GM21619 (cell line): ENCODE measurements around the gene FAM110A.

Experiments used
- ATAC-seq: cut with Tn5 transposase; IDR thresholded peaks from one replicate; pipeline ENCODE4 v1.9.1; 2021; ENCODE audit not compliant: unreplicated experiment

The FAM110A gene

GRCh38 chr20:870758-871157 lies 37.2 kb downstream of the FAM110A start:
- no peak for ATAC-seq

- ATAC-seq: no peak
Observed at GRCh38 chr20:871436-871835, 37.9 kb downstream of the FAM110A start.

- ATAC-seq: no peak
Observed at GRCh38 chr20:871948-872347, 38.4 kb downstream of the FAM110A start.

GRCh38 chr20:872855-873520 lies 39.5 kb downstream of the FAM110A start:
- no peak for ATAC-seq

- ATAC-seq: no peak
Observed at GRCh38 chr20:873875-874607, 40.5 kb downstream of the FAM110A start.

GRCh38 chr20:875115-875514 lies 41.6 kb downstream of the FAM110A start:
- ATAC-seq: no peak

GRCh38 chr20:877814-878213 lies 44.3 kb downstream of the FAM110A start:
- ATAC-seq: no peak

- no peak for ATAC-seq
Observed at GRCh38 chr20:878511-879307, 45.2 kb downstream of the FAM110A start.

GRCh38 chr20:879626-880025 lies 46.1 kb downstream of the FAM110A start:
- ATAC-seq: no peak

GRCh38 chr20:881051-881782 lies 47.7 kb downstream of the FAM110A start:
- ATAC-seq: no peak

GRCh38 chr20:881783-882144 lies 48.2 kb downstream of the FAM110A start:
- no peak for ATAC-seq

GRCh38 chr20:884983-885952 lies 51.8 kb downstream of the FAM110A start:
- no peak for ATAC-seq

- ATAC-seq: no peak
Observed at GRCh38 chr20:887137-887536, 53.6 kb downstream of the FAM110A start.

GRCh38 chr20:888057-888456 lies 54.5 kb downstream of the FAM110A start:
- ATAC-seq: no peak

- ATAC-seq: no peak
Observed at GRCh38 chr20:889106-889505, 55.6 kb downstream of the FAM110A start.

- ATAC-seq: no peak
Observed at GRCh38 chr20:889932-890463, 56.5 kb downstream of the FAM110A start.

GRCh38 chr20:890666-891057 lies 57.1 kb downstream of the FAM110A start:
- no peak for ATAC-seq

GRCh38 chr20:891058-891705 lies 57.7 kb downstream of the FAM110A start:
- no peak for ATAC-seq

- no peak for ATAC-seq
Observed at GRCh38 chr20:891706-892080, 58.2 kb downstream of the FAM110A start.
